Putamen (tissue), 1 donor: ENCODE data around the gene FAM111A.
A peak's percentile ranks its signal among the peaks of the same experiment; 100 is the strongest.

ENCODE experiments used
- DNase-seq: peaks from one replicate; pipeline ENCODE4 v3.0.0-alpha.2; 2016; ENCODE audit warnings: low spot score

FAM111A gene

GRCh38 chr11:59179121-59179520 lies 36.5 kb downstream of the FAM111A start:
- DNase-seq = no peak

GRCh38 chr11:59180168-59180776 lies 37.6 kb downstream of the FAM111A start:
- DNase-seq = peak; percentile 70

DNA sequence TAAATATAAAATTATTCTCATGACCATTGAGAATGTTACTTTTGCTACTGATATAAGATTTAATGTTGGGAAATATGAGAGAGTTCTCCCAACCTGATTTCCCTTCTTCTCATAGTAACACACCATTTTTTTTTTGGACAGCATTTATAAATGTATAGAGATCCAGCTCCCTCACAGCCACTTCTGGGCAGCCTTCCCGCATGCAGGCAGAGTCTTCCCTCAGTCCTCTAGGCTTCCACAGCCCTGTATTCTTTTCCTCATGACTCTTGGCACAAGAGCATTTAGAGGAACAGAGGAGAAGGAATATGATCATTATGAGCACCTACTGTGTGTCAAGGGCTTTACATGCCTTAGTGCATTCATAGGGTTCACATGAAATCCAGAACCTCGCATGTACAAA lies 38.3 kb downstream of the FAM111A start:
- no peak for DNase-seq

- DNase-seq = no peak
Observed at GRCh38 chr11:59181746-59182456, 39.2 kb downstream of the FAM111A start.

DNA sequence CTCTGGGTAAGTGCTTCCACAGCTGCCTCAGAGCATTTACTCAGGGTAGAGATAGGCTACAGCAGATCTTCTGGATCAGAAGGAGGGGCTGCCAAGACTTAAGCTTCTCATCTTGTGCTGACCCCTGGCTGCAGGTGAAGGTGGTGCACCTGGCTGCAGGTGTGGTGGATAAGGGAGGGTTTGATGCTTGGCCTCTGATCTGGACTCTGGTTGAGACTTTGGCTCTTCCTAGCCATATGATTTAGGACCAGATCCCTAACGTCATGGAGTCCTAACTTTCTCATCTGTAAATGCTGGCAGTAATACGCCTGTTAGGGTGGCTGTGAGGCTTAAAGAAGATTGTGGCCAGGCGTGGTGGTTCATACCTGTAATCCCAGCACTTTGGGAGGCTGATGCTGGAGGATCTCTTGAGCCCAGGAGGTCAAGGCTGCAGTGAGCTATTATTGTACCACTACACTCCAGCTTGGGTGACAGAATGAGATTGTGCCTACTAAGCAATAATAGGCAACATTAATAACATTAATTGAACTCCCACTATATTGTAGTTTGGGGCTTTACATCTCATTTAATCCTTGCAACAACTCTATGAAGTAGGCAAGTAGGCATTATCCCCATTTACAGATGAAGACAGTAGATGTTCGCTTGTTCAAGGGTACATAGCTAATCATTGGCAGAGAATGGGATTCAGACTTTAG lies 39.9 kb downstream of the FAM111A start:
- no peak for DNase-seq

DNA sequence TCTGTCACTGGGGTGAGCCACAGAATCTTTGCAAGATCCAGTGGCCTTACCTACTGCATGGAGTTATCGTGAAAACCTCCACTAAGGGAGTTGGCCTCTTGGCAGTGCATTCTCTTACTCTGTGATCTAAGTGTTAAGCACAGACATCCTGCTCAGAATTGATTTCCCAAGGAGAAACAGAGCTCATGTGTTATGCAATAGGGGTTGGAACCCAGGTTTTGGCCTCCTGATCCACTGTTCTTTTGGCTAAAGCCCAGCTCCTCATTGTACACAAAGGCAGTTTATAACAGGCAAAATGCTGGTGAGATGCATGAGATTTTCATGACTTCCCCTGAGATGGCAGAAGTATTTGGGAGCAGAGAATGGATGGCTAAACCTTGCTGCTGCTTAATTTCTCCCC lies 41.1 kb downstream of the FAM111A start:
- no peak for DNase-seq

GRCh38 chr11:59184691-59185339 lies 42.2 kb downstream of the FAM111A start:
- DNase-seq = no peak

- no peak for DNase-seq
Observed at GRCh38 chr11:59185386-59185945, 42.8 kb downstream of the FAM111A start.

DNA sequence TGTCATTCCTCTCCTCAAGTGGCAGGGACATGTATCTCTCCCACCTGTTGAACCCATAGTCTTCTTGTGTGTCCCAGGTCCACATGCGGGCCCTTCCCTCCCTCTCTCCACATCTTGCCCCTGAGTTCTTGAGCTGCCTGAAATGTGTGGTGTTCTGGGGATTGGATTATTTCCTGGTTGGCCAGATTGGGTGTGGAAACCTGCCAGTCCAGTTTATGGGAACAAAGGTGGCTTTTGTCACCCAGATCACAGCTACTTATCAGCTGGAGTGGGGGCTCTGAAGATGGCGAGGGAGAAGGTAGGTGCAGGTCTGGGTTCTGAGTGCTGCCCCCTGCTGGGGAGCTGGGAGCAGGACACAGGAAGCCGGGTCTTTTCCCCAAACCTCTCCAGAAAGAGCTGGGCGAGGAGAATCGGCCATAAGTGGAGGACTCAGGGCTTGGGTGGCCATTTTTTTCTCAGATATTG lies 43.5 kb downstream of the FAM111A start:
- DNase-seq = no peak

DNA sequence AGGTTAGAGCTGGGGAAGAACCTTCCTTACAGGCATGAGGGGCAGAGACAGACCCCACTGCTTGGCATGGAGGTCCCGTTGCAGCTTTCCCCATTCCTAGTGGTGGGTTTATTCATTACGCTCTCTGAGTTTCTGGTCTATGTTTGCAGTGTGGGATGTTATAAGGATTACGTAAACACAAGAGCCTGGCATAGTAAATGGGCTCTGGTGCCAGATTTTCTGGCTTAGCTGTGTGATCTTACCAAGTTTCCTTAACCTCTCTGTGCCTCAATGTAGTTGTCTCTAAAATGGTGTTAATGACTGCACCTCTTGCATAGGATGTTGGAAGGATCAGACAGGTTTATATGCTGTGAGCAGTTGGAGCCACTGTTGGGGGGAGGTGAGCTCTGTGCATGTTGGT lies 44.4 kb downstream of the FAM111A start:
- no peak for DNase-seq

DNA sequence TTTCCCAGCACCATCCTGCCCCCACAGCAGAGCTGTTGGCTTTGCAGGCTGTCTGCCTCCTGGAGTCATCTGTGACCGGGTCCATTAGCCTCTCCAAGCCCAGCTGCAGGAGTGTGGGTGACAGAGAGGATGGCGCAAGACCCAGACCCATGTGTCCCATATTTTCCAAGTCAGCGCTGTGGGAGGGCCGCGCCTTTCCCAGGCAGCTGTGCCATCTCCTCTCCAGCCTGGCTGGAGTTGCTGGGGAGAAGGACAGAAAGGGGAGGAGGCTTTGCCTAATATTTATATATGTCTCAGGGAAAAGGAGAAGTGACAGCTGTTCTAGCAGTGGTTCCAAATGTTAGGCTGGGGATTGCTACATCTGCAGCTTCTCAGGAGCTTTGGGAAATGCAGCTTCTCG lies 44.9 kb downstream of the FAM111A start:
- no peak for DNase-seq

DNA sequence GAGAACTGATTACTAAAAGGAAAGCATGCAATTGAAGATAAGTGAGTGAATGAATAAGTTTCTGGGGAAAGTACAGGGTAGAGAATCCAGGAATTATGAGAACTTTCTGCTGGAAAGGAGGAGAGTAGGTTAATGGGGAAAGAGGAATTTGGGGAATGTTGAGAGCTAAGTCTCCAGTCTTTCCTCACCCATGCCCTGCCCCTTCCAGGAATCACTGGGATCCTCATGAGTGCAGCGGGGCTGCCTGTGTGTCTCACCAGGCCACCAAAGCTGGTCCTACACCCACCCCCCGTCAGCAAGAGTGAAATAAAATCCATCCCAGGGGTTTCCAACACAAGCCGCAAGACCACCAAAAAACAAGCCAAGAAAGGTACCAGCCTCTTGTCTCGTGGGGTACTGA lies 46.3 kb downstream of the FAM111A start:
- no peak for DNase-seq

- no peak for DNase-seq
Observed at GRCh38 chr11:59189986-59190385, 47.3 kb downstream of the FAM111A start.

DNA sequence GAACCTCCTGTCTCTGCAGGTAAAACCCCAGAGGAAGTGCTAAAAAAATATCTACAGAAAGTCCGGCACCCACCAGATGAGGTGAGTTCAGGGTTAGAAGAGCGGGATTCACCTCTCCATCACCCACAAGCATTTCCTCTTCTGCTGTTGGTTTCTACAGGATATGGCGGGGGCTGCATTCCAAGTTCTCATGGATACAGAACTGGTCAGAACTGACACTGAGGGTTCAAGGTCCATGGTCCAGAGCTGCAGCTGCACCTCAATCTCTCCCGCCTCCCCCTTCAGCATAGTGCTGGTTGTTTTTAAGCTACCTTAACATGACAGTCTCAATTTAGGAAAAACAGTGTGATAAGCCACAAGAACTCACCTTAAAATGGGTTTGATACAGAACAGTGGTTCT lies 48.4 kb downstream of the FAM111A start:
- no peak for DNase-seq

GRCh38 chr11:59191890-59192289 lies 49.2 kb downstream of the FAM111A start:
- no peak for DNase-seq

GRCh38 chr11:59192446-59193020 lies 49.9 kb downstream of the FAM111A start:
- no peak for DNase-seq

DNA sequence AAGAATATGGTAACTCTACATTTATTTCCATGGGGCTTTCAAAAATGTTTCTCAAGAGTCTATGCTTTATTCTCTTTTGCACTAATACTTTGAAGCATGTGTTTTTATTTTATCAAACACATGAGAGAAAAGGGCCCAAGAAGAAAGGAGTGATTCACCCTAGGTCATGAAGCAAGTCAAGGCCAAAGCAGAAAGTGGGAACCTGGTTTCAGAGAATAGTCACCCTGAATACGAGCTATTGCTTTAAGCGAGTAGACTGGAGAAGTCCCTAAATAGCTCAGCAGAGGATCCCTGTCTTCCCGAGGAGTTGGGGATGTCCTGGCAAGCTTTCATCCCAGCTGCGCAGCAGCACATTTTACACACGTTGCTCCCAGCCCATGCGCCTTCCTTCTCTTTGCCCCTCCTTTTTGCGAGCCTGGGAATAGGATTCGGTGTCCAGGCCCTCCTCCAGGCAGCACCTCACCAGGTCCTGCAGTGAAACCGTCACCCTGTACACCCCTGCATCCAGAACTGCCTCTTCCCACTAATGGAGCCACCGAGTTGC lies 51.0 kb downstream of the FAM111A start:
- DNase-seq = no peak

- DNase-seq = no peak
Observed at GRCh38 chr11:59195586-59195985, 52.9 kb downstream of the FAM111A start.

GRCh38 chr11:59196777-59197176 lies 54.1 kb downstream of the FAM111A start:
- DNase-seq = no peak

- peak; percentile 77 for DNase-seq
Observed at GRCh38 chr11:59197991-59198390, 55.3 kb downstream of the FAM111A start.

GRCh38 chr11:59198726-59199125 lies 56.1 kb downstream of the FAM111A start:
- DNase-seq = no peak
